Endothelial cell (in vitro differentiated cells): ENCODE measurements around the gene IL1RAP. TPM values are rescaled to one million over a fixed set of nuclear protein-coding genes. Genes with fewer than 3 reads are reported as not detected.

ENCODE experiments used
- DNase-seq: peaks from one replicate; pipeline ENCODE4 v3.0.0; 2021; ENCODE audit warnings: low spot score
- H3K27ac Mint-ChIP-seq: one replicate; pipeline ENCODE4 v1.8.0; 2021; ENCODE audit warnings: mixed read lengths, inconsistent platforms; ENCODE audit not compliant: unreplicated experiment
- H3K27me3 Mint-ChIP-seq: one replicate; pipeline ENCODE4 v1.8.0; 2021; ENCODE audit warnings: mild to moderate bottlenecking, moderate library complexity, mixed read lengths, inconsistent platforms; ENCODE audit not compliant: unreplicated experiment
- H3K36me3 Mint-ChIP-seq: one replicate; pipeline ENCODE4 v1.8.0; 2021; ENCODE audit warnings: mild to moderate bottlenecking, low read depth, mixed read lengths, inconsistent platforms; ENCODE audit not compliant: unreplicated experiment
- H3K4me1 Mint-ChIP-seq: one replicate; pipeline ENCODE4 v1.8.0; 2021; ENCODE audit warnings: mild to moderate bottlenecking, mixed read lengths, inconsistent platforms; ENCODE audit not compliant: unreplicated experiment
- H3K4me3 Mint-ChIP-seq: one replicate; pipeline ENCODE4 v1.8.0; 2021; ENCODE audit warnings: mild to moderate bottlenecking, mixed read lengths, inconsistent platforms; ENCODE audit not compliant: unreplicated experiment
- H3K9me3 Mint-ChIP-seq: one replicate; pipeline ENCODE4 v1.8.0; 2021; ENCODE audit warnings: mixed read lengths, inconsistent platforms; ENCODE audit not compliant: unreplicated experiment
- total RNA-seq: library from RNA; stranded (reverse); fragmentation: NEBNext Ultra II Directional; extraction: Animal tissue kit (Norgen Biotek cat#: 25700); gene quantifications from one replicate; pipeline ENCODE4 v1.2.1, GENCODE V29; 2021; ENCODE audit not compliant: unreplicated experiment
- TF ChIP-seq, protein P1 (sequence below): fragments of 200-600 bp; sonication (generic); IDR thresholded peaks from one replicate; pipeline ENCODE4 v1.5.0; 2021; ENCODE audit warnings: antibody characterized with exemption; ENCODE audit not compliant: unreplicated experiment

IL1RAP gene
- total RNA-seq, 1 donor from 2014 or later: 7.7 TPM

DNA sequence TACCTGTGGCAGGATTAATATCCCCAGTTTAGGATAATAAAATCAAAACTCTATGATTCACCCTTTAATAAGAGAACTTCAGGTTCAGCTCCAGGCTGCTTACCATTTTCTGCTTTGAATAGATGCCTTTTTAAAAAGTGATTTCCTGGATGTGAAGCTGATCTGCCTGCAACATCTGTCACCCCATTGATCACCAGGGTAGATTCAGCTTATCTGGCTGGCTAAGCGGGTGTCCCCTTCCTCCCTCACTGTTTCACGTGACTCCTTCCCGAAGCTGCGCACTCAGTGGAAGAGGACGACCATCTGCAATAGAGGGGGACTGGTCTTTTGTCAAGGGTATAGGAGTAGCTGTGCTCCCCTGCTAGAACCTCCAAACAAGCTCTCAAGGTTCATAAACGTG is 128.1 kb downstream of the IL1RAP start:
- peaks cover 2% of the 10 kb centered on the region for H3K27me3 Mint-ChIP-seq
- no peaks in the 10 kb centered on the region for H3K36me3 Mint-ChIP-seq
- no peak for DNase-seq
- TF ChIP-seq, protein P1, sequence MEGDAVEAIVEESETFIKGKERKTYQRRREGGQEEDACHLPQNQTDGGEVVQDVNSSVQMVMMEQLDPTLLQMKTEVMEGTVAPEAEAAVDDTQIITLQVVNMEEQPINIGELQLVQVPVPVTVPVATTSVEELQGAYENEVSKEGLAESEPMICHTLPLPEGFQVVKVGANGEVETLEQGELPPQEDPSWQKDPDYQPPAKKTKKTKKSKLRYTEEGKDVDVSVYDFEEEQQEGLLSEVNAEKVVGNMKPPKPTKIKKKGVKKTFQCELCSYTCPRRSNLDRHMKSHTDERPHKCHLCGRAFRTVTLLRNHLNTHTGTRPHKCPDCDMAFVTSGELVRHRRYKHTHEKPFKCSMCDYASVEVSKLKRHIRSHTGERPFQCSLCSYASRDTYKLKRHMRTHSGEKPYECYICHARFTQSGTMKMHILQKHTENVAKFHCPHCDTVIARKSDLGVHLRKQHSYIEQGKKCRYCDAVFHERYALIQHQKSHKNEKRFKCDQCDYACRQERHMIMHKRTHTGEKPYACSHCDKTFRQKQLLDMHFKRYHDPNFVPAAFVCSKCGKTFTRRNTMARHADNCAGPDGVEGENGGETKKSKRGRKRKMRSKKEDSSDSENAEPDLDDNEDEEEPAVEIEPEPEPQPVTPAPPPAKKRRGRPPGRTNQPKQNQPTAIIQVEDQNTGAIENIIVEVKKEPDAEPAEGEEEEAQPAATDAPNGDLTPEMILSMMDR: no peak
- H3K4me1 Mint-ChIP-seq: peaks cover 2% of the 10 kb centered on the region
- no peak overlapping the region for H3K27ac Mint-ChIP-seq
- no peak overlapping the region for H3K4me3 Mint-ChIP-seq
- H3K9me3 Mint-ChIP-seq: no peaks in the 10 kb centered on the region

- Mint-ChIP-seq H3K27me3 (peaks cover 2% of the 10 kb centered on the region), H3K36me3 (no peaks in the 10 kb centered on the region), H3K4me1 (peaks cover 2% of the 10 kb centered on the region), H3K4me3 (no peak overlapping the region), H3K9me3 (no peaks in the 10 kb centered on the region), H3K27ac (no peak overlapping the region)
- TF ChIP-seq, protein P1: no peak
- no peak for DNase-seq
Observed at GRCh38 chr3:190644035-190644434, 130.2 kb downstream of the IL1RAP start.

- H3K9me3 Mint-ChIP-seq: no peaks in the 10 kb centered on the region
- no peak for DNase-seq
- H3K27me3 Mint-ChIP-seq: peaks cover 2% of the 10 kb centered on the region
- no peak overlapping the region for H3K4me3 Mint-ChIP-seq
- TF ChIP-seq, protein P1: no peak
- peaks cover 2% of the 10 kb centered on the region for H3K4me1 Mint-ChIP-seq
- H3K36me3 Mint-ChIP-seq: no peaks in the 10 kb centered on the region
- no peak overlapping the region for H3K27ac Mint-ChIP-seq
Observed at GRCh38 chr3:190644766-190645165, 130.9 kb downstream of the IL1RAP start.

DNA sequence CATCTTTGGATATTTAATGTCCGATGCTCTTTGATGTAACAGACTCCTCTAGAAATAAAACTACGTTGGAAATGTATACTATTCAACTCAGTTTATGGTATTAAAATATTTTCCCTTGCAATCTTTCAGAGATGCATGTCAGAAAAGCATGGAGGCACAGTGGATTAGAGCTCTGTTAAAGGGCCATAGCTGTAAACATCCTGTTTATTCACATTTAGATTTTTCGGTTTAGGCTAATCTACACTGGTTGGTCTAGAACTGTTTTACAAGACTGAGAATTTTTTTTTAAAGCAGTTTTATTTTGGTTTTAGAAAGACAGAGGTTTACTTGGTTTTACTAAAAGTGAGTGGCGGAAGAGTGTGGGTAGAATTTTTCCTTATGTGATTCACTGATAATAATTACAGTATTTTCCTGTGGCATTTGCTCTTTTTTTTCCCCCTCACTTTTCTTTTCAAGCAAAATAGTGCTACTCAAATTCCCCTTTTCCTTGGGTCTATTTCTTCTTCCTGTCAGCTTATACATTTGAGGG is 132.1 kb downstream of the IL1RAP start:
- Mint-ChIP-seq H3K27ac (no peak overlapping the region), H3K36me3 (no peaks in the 10 kb centered on the region), H3K4me1 (peaks cover 2% of the 10 kb centered on the region), H3K4me3 (no peak overlapping the region), H3K9me3 (no peaks in the 10 kb centered on the region), H3K27me3 (no peaks in the 10 kb centered on the region)
- TF ChIP-seq, protein P1: no peak
- DNase-seq: no peak

GRCh38 chr3:190646996-190647395 is 133.1 kb downstream of the IL1RAP start:
- no peaks in the 10 kb centered on the region for H3K36me3 Mint-ChIP-seq
- no peaks in the 10 kb centered on the region for H3K27me3 Mint-ChIP-seq
- H3K27ac Mint-ChIP-seq: no peak overlapping the region
- no peaks in the 10 kb centered on the region for H3K4me1 Mint-ChIP-seq
- no peaks in the 10 kb centered on the region for H3K9me3 Mint-ChIP-seq
- TF ChIP-seq, protein P1: no peak
- DNase-seq: no peak
- H3K4me3 Mint-ChIP-seq: no peak overlapping the region
